AG09309 (cell line): ENCODE results near the gene RBMS1.

Experiments
- DNase-seq: peaks from one replicate; pipeline ENCODE4 v3.0.0-alpha.2; 2010; ENCODE audit warnings: low read depth
- H3K4me3 ChIP-seq: 2 replicates; pipeline ENCODE4 v1.5.1; 2011; ENCODE audit warnings: mild to moderate bottlenecking, low read depth, low read length, moderate library complexity; ENCODE audit not compliant: control insufficient read depth
- TF ChIP-seq, protein P1 (sequence below): IDR thresholded peaks from 2 replicates; pipeline ENCODE4 v1.5.1; 2011; ENCODE audit warnings: mild to moderate bottlenecking, low read depth, low read length, inconsistent platforms; ENCODE audit not compliant: insufficient read depth, control insufficient read depth; ENCODE audit errors: missing control alignments

The RBMS1 gene

GRCh38 chr2:160251569-160251968 is 242.0 kb downstream of the RBMS1 start:
- TF ChIP-seq, protein P1, sequence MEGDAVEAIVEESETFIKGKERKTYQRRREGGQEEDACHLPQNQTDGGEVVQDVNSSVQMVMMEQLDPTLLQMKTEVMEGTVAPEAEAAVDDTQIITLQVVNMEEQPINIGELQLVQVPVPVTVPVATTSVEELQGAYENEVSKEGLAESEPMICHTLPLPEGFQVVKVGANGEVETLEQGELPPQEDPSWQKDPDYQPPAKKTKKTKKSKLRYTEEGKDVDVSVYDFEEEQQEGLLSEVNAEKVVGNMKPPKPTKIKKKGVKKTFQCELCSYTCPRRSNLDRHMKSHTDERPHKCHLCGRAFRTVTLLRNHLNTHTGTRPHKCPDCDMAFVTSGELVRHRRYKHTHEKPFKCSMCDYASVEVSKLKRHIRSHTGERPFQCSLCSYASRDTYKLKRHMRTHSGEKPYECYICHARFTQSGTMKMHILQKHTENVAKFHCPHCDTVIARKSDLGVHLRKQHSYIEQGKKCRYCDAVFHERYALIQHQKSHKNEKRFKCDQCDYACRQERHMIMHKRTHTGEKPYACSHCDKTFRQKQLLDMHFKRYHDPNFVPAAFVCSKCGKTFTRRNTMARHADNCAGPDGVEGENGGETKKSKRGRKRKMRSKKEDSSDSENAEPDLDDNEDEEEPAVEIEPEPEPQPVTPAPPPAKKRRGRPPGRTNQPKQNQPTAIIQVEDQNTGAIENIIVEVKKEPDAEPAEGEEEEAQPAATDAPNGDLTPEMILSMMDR = no peak
- DNase-seq = no peak
- H3K4me3 ChIP-seq = no peak overlapping the region

DNA sequence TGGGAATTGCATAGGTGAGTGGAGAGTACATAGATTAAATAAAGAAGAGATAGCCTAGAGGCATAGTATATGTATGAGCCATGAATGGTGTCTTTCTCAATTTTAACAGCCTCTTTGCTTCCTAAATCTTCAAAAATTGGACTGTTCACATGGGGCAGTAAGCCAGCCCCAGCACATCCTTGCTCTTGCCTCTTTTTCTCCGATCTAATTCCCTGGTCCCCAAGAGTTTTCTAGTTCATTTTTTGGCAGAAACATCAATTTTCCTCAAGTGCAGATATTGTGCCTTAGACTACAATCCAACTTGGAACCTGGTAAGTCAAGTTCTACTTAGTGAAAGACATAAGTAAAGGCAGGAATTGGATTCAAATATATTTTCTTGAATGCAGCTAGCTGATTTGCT is 243.7 kb downstream of the RBMS1 start:
- TF ChIP-seq, protein P1 = no peak
- H3K4me3 ChIP-seq = no peak overlapping the region

DNA sequence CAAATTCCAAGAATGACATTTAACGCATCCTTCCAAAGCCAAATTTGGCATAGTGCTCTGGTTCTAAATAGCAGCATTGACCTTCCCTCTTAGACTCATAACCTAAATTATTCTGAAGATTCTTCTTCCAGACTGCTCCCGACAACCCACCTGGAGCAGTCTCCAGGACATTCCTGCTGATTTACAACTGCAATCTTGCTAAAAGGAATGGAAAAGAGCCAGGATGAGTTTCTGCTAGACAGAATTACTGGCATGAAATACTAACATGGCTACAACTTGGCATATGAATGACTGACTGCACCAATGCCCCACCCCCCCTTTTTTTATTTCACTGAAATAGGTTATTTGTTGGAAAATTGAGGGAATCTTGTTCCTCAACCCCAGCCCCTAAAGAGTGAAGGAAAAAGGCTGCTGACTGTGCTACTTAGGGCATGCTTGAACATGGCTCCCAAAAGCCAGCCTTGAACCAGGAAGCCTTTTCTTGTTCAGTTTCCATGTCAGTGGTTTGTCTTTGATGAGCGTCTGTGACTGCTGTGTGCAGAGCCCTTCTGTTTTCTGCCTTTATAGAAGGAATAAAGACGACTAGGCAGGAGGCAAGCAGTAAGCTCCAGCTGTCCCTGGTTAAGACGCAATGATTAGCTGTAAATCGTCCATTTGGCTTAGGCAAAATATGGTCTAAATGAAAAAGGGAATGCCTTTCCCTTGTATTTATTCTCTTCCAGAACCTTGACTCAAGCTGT is 246.1 kb downstream of the RBMS1 start:
- TF ChIP-seq, protein P1 = no peak
- DNase-seq = no peak
- H3K4me3 ChIP-seq = no peak overlapping the region

More for the DNA sequence above, 243.7 kb downstream of the RBMS1 start:
- no peak for DNase-seq

DNA sequence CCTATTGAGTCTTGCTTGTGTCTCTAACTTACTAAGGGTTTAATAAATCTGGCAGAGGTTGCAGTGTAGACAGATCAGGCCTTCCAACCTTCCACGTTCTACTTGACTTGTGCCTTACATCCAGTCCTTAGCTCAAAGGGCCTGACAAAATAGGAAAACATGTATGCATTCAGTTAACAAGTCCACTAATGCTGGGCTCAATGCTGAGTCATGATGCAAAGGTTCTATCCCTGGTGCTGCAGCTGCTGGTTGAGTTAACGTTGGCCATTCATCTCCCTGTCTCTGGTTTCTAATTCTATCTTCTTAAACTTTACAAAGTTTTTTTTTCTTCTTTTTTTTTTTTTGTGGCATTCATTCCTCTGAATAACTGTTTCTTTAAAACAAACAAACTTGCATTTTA is 247.3 kb downstream of the RBMS1 start:
- TF ChIP-seq, protein P1 = no peak
- no peak for DNase-seq
- no peak overlapping the region for H3K4me3 ChIP-seq

DNA sequence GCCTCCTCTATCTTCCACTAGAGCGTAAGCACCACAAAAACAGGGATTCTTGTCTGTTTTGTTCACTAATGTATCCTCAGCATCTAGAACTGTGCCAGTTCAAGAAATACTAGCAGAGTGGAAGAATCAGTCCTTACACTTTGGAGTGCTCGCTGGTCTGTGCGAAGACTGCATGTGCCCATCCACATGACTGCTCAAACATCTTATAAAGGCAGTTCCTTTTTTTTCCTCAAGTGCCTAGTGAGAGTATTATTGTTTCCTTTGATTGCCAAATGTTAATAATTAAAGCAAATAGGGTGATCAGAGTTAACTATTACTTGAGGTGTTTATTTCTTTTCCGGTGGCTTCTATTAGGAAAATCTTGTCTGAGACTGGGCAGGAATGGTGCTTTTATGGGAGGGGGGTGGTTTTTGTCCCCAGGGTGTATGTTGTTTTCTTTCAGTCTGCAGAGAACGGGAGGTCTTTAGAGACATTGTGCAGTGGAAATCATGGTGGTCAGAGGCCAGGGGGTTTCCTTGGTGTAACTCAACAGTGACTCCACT is 247.9 kb downstream of the RBMS1 start:
- no peak overlapping the region for H3K4me3 ChIP-seq
- TF ChIP-seq, protein P1 = no peak
- DNase-seq = no peak

- no peak for DNase-seq
- TF ChIP-seq, protein P1 = no peak
- H3K4me3 ChIP-seq = no peak overlapping the region
These were observed 250.6 kb downstream of the RBMS1 start for GRCh38 chr2:160242893-160243564.
